HG03159 (cell line): Measurements from ENCODE around the gene ELAPOR1.
A peak's percentile ranks its signal among the peaks of the same experiment; 100 is the strongest.

ENCODE experiments used
- ATAC-seq: cut with Tn5 transposase; IDR thresholded peaks from one replicate; pipeline ENCODE4 v1.9.1; 2021; ENCODE audit warnings: mild to moderate bottlenecking, moderate library complexity; ENCODE audit not compliant: unreplicated experiment

Gene ELAPOR1, protein sequence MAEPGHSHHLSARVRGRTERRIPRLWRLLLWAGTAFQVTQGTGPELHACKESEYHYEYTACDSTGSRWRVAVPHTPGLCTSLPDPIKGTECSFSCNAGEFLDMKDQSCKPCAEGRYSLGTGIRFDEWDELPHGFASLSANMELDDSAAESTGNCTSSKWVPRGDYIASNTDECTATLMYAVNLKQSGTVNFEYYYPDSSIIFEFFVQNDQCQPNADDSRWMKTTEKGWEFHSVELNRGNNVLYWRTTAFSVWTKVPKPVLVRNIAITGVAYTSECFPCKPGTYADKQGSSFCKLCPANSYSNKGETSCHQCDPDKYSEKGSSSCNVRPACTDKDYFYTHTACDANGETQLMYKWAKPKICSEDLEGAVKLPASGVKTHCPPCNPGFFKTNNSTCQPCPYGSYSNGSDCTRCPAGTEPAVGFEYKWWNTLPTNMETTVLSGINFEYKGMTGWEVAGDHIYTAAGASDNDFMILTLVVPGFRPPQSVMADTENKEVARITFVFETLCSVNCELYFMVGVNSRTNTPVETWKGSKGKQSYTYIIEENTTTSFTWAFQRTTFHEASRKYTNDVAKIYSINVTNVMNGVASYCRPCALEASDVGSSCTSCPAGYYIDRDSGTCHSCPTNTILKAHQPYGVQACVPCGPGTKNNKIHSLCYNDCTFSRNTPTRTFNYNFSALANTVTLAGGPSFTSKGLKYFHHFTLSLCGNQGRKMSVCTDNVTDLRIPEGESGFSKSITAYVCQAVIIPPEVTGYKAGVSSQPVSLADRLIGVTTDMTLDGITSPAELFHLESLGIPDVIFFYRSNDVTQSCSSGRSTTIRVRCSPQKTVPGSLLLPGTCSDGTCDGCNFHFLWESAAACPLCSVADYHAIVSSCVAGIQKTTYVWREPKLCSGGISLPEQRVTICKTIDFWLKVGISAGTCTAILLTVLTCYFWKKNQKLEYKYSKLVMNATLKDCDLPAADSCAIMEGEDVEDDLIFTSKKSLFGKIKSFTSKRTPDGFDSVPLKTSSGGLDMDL

DNA sequence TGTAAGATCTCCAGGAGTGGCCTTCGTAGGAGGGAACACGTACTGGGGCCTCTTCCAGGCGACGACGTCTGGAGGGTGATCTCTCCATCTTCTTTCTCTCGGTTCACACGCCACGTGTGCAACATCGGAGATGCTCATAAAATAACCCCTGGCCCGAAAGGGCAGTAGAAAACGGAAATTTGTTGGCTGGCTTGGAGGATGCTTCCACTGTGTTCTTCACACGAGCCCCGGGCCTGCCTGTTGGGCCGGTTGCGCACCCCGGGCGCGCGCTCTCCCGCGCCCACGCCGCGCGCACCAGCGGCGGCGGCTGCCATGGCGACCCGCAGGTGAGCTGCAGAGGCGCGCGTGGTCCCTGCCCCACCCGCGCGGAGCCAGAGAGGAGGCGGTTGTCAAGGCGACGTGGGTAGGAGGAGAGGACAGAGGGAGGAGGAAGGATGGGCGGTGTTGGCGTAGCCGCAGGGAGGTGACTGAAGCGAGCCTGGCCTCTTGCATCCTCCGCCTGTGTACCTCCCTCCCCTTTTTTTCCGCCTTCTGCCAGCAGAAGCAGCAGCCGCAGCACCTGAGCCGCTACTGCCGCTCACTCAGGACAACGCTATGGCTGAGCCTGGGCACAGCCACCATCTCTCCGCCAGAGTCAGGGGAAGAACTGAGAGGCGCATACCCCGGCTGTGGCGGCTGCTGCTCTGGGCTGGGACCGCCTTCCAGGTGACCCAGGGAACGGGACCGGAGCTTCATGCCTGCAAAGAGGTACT lies at the start of gene ELAPOR1:
ELAPOR1 (plus strand) TSS at position 526 of the 752 bp plus-strand sequence; CDS start at position 595, 69 bp downstream.
- peak; percentile 41 for ATAC-seq

DNA sequence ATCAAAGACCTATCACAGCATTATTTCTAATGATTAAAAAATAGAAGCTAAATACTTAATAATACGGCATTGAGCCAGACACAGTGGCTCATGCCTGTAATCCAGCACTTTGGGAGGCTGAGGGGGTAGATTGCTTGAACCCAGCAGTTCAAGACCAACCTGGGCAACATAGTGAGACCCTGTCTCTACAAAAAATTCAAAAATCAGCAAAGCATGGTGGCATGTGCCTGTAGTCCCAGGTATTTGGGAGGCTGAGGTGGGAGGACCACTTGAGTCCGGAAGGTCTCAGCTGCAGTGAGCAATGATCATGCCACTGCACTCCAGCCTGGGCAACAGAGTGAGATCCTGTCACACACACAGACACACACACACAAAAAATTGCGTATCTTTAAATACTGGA lies 48.8 kb upstream of the ELAPOR1 start:
- no peak for ATAC-seq

DNA sequence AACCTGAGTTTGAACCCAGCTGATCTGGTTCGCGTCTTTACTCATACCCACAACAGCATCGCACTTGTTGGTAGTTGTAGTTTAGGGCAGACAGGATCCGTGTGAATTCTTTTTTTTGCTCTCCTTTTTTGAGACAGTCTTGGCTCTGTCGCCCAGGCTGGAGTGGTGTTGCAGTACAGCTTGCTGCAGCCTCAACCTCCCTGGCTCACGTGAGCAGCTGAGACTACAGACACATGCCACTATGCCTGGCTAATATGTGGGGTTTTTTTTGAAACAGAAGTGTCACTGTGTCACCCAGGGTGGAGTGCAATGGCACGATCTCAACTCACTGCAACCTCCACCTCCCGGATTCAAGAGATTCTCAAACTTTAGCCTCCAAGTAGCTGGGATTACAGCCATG lies 46.0 kb upstream of the ELAPOR1 start:
- no peak for ATAC-seq

DNA sequence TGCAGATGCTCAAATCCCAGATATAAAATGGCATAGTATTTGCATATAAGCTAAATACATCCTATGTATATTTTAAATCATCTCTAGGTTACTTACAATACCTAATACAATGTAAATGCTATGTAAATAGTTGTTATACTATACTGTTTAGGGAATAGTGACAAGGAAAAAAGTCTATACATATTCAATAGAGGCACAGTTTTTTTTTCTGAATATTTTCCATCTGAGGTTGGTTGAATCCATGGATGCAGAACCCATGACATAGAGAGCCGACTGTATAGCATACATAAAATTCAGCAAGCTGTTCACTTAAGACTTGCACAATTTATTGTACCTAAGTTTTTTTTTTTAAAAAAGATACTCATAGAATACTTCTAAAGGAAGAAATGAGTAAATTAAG lies 44.6 kb upstream of the ELAPOR1 start:
- ATAC-seq, result no peak

DNA sequence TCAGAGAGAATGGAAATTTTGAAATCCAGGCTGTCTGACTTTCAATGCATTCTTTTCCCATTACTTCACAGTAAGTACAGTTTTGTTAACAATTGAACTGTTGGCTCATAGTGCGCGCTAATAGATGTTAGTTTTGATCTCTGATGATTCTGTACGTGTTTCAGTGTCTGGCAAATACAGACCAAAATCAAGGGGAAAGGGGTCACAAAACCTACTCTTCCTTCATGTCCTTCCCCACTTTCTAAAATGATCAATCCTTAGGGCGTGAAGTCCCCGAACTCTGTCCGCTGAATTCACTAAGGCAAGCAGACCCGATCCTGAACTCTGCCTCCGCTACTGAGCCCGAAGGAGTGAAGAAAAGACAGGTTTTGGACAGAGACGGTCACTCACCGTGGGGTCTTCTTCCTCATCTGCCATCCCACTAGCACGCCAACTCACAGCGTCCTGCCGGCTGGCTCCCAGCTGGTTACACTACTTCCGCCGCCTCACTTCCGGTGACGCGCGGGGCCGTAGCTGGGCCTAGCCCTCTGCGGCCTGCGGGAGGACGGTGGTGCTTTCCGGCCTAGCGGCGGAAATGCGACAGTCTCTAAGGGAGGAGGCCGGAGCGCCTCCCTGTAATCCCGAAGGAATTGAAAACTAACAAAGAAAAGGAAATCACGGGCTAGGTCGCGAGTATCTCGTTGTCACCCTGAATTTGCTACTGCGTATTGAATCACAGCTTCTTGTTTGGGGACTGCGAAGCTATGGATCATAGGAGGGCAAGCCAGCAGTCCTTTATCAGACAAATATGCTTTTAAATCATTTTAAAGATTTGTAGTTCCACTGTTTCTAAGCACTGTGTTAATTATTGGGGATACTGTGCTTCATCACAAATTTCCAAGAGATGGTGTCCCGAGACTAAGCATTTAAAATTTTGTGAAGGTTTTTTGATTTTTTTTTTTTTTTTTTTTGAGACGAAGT lies 38.1 kb upstream of the ELAPOR1 start, which contains the start of gene TAF13:
TAF13 (minus strand) TSS at position 473 of the 960 bp plus-strand sequence; CDS start at position 417, 56 bp downstream.
- ATAC-seq, result peak; percentile 99

DNA sequence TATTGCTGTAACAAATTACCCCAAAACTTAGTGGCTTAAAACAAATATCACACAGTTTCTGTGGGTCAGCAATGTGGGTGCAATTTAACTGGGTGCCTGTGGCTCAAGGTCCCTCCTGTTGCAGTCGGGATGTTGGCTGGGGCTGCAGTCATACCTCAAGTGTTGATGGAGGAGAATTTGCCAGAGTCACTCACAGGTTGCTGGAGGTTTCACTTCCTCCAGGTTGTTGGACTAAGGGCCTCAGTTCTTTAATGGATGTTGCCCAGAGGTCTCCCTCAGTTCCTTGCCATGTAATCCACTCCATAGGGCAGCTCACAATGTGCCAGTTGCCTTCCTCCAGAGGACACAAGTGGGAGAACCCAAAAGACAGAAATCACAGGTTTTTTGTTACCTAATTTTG lies 35.6 kb upstream of the ELAPOR1 start:
- ATAC-seq, result no peak

DNA sequence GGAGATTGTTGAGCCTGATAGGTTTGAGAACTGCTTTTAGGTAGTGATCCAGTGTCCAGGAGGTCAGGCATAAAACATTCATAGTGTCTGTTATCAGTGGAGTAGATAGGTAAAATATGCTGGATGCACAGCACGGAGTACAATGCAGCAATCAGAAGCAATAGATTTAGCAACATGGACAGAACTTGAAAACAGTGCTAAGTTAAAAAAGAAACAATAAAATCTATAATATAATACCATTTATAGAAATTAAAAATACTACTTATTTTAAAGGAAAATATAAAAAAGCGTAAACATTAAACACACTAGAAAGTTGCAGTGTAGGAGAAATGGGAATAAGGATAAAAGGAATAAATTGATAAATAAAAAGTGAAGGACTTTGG lies 34.7 kb upstream of the ELAPOR1 start:
- ATAC-seq, result no peak

DNA sequence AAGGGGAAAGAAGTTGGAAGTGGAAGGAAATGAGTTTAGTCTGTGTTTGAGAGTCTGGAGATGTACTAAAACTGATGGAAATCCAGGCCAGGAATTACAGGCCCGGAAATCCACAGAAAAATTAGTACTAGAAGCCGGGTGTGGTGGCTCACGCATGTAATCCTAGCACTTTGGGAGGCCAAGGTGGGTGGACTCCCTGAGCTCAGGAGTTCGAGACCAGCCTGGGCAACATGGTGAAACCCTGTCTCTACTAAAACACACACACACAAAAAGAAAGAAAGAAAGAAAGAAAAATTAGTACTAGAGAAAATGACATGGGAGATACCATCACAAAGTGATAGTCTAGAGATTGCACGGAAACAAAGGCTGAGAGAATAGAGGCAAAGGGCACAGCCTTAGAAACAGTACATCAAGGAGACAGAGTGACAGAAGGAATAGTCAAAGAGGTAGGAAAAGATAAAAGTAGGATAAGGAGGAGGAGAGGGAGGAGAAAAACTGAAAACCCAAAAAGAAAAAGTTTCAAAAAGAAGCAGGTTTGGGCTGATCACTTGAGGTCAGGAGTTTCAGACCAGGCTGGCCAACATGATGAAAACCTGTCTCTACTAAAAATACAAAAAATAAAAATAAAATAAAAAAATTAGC lies 33.4 kb upstream of the ELAPOR1 start:
- ATAC-seq, result no peak

DNA sequence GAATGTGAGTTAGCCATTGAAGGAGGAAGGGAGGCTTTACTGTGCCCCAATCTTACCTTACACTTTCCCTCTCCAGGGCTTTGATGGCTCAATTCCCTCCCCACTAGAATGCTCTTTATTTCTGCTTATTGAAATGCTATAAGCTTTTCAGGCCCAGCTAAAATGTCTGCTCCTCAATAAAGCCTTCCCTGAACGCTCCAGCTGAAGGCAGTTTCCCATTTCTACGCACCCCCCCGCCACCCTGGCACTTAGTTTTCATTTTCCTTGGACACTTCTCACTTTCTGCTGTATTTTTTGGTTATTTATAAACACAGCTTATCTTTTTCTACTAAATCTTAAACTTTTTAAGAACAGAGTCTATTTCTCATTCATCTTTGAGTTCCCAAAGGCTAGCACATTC lies 30.4 kb upstream of the ELAPOR1 start:
- no peak for ATAC-seq

DNA sequence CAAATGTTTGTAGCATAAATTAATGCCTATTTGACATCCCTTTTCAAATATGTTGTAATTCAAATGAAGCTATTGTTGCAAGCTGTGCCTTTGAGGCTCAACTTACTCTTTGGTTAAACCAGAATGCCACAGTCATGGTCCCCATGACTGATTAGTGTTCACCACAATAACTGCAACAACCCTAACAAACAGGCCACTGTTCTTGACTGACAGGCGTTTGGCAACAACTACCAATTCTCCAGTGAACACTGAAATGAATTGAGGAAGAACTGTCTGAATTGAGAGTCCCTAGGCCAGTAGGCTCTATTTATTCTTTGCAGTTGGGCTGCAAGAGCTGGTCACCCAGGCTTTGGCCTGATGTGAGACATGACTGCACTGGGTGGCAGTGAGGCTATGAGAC lies 30.0 kb upstream of the ELAPOR1 start:
- no peak for ATAC-seq

DNA sequence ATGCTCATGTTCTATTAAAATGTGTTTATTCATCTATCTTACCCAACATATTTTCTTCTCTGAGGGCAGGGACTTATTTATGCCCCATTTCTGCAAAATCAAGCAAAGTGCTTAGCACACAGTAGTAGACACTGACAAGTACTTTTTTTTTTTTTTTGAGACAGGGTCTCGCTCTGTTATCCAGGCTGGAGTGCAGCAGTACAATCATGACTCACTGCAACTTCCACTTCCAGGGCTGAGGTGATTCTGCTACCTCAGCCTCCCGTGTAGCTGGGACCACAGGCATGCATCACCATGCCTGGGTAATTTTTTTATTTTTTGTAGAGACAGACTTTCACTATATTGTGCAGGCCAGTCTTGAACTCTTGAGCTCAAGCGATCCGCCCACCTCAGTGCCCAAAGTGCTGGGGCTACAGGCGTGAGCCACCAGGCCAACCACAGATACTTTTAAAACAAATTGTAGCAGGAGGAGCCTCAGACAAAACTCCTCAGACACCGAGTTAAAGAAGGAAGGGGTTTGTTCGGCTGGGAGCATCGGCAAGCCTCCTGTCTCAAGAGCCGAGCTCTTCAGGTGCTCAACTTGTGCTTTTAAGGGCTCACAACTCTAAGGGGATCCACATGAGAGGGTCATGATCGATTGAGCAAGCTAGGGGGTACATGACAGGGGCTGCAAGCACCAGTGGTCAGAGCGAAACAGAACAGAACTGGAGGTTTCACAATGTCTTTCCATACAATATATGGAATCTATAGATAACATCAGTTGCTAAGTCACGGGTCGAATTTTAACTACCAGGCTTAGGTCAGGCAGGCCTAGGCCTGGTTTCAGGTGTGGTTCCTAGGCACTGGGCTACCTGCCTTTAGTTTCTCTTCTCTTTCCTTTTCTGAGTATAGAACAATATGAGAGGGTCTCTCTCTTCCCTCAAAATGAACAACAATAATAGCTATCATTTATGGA lies 29.1 kb upstream of the ELAPOR1 start:
- no peak for ATAC-seq

DNA sequence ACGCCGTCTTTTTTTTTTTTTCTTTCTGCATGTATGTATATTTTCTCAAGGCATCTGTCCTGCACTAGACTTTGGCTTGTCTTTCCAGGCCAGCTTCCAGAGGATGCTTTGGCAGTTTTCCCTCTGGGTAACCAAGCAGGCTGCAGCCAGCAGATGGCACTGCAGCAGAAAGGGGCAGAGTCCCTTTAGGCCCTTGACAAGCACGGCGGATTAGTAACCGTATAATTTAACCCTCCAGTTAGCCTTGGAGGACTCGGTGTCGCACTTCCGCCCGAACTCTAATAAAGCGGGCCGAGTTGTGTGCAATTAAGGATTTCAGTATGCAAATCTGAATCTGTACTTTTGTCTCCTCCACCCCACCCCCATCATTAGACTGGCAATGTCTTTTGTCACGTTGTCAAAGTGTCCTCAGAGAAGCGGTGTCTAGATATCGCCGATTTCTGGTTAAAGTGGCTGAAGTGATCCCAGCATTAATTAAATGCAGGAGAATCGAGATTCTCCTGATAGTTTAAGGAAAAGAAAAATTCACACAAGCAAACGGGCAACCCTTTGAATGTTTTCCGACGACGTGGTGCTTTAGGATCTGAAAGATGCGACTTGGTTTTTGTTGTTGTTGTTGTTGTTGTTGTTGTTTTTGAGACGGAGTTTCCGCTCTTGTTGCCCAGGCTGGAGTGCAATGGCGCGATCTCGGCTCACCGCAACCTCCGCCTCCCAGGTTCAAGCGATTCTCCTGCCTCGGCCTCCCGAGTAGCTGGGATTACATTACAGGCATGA lies 24.5 kb upstream of the ELAPOR1 start:
- no peak for ATAC-seq

DNA sequence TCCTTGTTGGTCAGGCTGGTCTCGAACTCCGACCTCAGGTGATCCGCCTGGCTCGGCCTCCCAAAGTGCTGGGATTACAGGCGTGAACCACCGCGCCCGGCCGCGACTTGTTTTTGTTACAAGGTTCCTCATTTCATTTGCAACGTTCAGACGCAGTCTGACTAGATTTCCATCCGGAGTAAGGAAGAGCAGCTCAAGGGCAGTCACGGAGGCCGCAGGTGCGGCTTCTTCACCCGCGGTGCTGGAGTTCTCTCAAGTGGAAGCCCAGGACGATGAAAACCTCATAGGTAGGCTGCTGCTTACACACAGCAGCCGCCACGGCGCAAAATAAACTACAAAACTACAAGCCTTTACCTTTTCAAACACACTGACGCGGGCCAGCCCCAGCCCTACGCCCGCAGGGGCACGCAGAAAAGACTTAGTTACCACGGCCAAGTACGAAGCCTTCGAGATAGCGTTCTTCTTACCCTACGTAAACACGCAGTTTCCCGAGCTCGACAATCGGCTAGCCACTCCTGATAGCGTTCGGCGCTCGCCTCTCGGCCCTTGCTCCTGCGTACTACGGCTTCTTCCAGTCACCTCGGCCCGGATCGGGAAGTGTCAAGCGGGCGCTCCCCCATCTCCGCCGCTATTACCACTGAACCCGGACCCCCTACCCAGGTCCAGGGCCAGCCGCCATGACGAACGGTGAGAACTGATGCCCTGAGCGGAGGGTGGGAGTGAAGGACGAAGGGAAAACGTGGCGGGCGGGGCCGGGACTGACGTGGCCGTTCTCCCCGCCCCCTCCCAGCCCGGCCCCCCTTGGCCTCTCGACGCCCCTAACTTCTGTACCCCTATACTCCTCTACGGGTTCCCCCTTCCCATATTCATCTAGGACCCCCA lies 23.5 kb upstream of the ELAPOR1 start, which contains the start of gene TMEM167B:
TMEM167B (plus strand) TSS at position 569 of the 882 bp plus-strand sequence; CDS start at position 678, 109 bp downstream.
- ATAC-seq, result peak; percentile 93

DNA sequence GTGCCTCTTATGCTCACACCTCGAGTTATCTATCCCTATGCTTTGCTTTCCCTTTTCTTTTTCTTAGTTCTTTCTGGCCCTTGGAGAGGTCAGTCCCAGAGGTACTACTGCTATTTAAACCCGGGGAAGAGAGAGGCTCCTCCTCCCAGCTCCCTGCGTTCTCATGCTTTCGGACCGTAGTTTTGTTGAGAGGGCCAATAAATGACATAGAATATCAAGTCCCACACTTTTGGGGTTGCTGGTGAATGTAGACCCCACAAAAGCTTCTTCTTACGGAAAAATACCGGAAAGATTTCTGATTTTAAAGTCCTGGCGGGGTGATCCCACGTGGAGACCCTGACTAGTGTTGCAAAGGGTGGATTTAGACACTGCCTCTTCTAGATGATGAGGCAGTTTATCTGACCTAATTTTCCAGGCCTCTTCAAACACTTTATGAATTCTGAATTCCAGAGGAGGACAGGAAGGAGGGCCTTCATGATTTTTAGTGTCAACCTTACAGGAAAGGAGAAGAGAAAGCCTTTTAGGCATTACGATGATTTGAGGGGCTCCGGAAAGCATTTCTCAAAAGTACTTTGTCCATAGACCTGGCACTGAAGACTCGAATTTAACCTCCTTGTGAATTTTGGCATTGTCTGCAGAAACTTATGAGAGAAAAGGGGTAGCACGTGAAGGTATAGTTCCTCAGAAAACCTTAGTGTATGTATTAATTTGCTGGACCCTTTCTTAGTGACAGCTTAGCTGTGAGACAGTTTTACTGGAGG lies 22.7 kb upstream of the ELAPOR1 start:
- peak; percentile 38 for ATAC-seq

DNA sequence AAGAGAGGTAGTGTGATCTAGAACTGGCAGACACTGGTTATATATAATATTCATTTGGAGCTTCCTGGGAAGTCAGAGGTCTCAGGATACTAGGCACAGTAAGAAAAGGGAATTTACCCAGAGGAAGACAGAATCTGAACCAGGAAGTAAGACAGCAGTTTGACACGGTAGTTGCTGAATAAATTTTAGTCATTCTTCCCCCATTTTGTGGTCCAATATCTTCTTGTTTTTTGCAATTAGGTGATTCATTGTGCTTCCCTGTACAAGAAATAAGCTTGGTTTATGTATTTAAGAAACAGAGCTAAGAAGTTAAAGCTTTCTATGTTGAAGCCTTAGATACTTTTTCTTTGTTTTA lies 22.1 kb upstream of the ELAPOR1 start:
- ATAC-seq, result no peak

DNA sequence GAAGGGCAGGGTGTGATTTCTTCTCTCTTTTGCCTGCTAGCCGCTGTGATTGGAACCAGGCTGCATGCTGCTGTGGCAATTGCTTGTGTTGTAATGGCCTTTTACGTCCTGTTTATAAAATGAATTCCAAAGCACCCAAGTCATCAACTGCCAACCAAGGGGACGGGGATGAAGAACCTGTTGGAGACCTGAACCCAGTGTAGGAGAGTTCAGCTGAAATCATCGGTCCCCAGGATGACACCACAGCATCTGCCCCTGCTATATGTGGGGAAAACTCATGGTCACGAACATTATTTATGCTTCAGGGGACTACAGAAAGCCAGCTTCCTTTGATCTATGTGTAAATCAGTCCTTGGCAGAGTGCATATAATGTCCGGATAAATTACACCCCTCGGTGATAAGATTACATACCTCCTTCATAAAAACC lies 19.5 kb upstream of the ELAPOR1 start:
- ATAC-seq, result no peak
